ENCODE data around the gene CTCFL. TPM values are rescaled to one million over a fixed set of nuclear protein-coding genes. Genes with fewer than 3 reads are reported as not detected.

CTCFL gene
- total and polyA plus RNA-seq, 2 of the 8 experiments (the other 6 are each of a cell fraction or from before 2014, with no cell fraction given): 0.30 to 0.80 TPM

DNA sequence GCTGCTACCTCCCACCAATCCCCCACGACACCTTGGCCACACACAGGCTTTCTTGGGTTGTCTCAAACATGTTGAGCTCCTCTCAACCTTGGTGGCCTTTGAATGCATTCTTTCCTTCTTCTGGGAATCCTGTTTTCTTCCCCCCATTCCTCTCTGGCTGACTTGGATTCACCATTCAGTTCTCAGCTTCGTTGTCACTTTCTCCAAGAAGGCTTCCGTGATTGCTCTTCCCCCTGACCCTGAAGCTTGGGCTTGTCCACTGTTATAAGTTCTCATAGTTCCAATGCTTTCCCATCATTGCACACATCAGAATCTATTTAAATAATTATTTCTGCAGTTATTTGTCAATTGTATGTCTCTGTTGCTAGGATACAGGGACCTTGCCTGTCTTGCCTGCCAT is 69.6 kb downstream of the CTCFL start:
- POLR2A ChIA-PET (ENCODE audit: partially characterized antibody): interaction anchor here (1.6 to 2.1 kb wide), 2 partner anchors 15 to 16 kb away, joined by 4 to 6 read pairs; no protein-coding TSS in a partner anchor
- no peak for FAIRE-seq
- no peak for TF ChIP-seq EGR1 (IDR thresholded peaks at IDR 0.05; ENCODE audit: borderline replicate concordance, low read depth, low read length)
- no peak for TF ChIP-seq KDM5A (IDR thresholded peaks at IDR 0.05; ENCODE audit: low read length)
- TF ChIP-seq POLR2AphosphoS5 (IDR thresholded peaks at IDR 0.05; ENCODE audit: low read depth, low read length): no peak
- no peak for TF ChIP-seq MAFK (IDR thresholded peaks at IDR 0.05; ENCODE audit: low read depth, low read length)
- TF ChIP-seq ZNF274 (IDR thresholded peaks at IDR 0.05; ENCODE audit: borderline replicate concordance, extremely low read depth, low read length): no peak
- no peak for TF ChIP-seq ASH2L (IDR thresholded peaks at IDR 0.05; ENCODE audit: low read length)

More for the DNA sequence above, 69.6 kb downstream of the CTCFL start:
- H4K20me1 ChIP-seq (replicated peaks in 1 of 2; ENCODE audit: control insufficient read depth in 1 of 2, insufficient read depth in 2 of 2, low read length in 2 of 2): no peaks in the 10 kb centered on the region
- no peak overlapping the region for H3K14ac ChIP-seq (ENCODE audit: insufficient read length)
- no peak overlapping the region for H3K4ac ChIP-seq (replicated peaks; ENCODE audit: insufficient read length, low read depth, low read length)
- CTCF ChIA-PET (ENCODE audit: partially characterized antibody): interaction anchor here (0.7 to 3.1 kb wide), 6 partner anchors 9 to 74 kb away, joined by 3 to 18 read pairs (median 3); no protein-coding TSS in a partner anchor
- no peak overlapping the region for H2BK120ac ChIP-seq (replicated peaks; ENCODE audit: low read depth, low read length)
- H3K56ac ChIP-seq (replicated peaks; ENCODE audit: insufficient read length, low read depth, low read length): no peak overlapping the region
- H3K9ac ChIP-seq (replicated peaks in 1 of 4; ENCODE audit: extremely low read depth in 1 of 4, low read depth in 3 of 4, low read length in 3 of 4): no peak overlapping the region
- no peak overlapping the region for H2BK12ac ChIP-seq (ENCODE audit: low read depth, low read length)
- H3K18ac ChIP-seq (ENCODE audit: extremely low read depth, low read length): no peak overlapping the region
- no peak overlapping the region for H2BK15ac ChIP-seq (ENCODE audit: low read length)
- no peaks in the 10 kb centered on the region for H3K27me3 ChIP-seq (replicated peaks in 1 of 4; ENCODE audit: control insufficient read depth in 3 of 4, extremely low read depth in 1 of 4, insufficient read depth in 3 of 4, low read length in 3 of 4)
- no peak overlapping the region for H2BK20ac ChIP-seq (ENCODE audit: low read length)
- H3K4me3 ChIP-seq (ENCODE audit: extremely low read depth in 1 of 4, insufficient read depth in 2 of 4, low read depth in 3 of 4, low read length in 4 of 4): no peak overlapping the region
- H3K23me2 ChIP-seq (ENCODE audit: low read depth, low read length): no peaks in the 10 kb centered on the region
- H2AFZ ChIP-seq (ENCODE audit: low read length): no peak overlapping the region
- no peaks in the 10 kb centered on the region for H3K79me2 ChIP-seq (ENCODE audit: control insufficient read depth in 1 of 2, insufficient read depth in 2 of 2, low read length in 2 of 2)
- 87% methylated on average over 3 of the region's 3 CpGs; no CpG with 5 or more reads in 1 of the 2 experiments for WGBS, 2 experiments (ENCODE audit: extremely low coverage in 1 of 2, insufficient coverage in 1 of 2, insufficient read length in 1 of 2, insufficient replicate concordance in 2 of 2, low coverage in 1 of 2, low lambda C conversion rate in 2 of 2, missing lambda C conversion rate in 1 of 2)
- no peak overlapping the region for H2BK5ac ChIP-seq (ENCODE audit: low read depth, low read length)
- no peak for DNase-seq (ENCODE audit: low read depth in 1 of 2, low spot score in 2 of 2)
- H3K4me1 ChIP-seq (replicated peaks in 1 of 4; ENCODE audit: control insufficient read depth in 3 of 4, insufficient read depth in 4 of 4, low read length in 3 of 4): peaks cover 0 to 2% (median 0%) of the 10 kb centered on the region in 4 experiments; a peak in 2 of 7 replicates
- H4K5ac ChIP-seq (ENCODE audit: insufficient read length, low read depth, low read length): no peak overlapping the region
- no peak overlapping the region for H2AK5ac ChIP-seq (ENCODE audit: low read depth, low read length)
- H4K91ac ChIP-seq (replicated peaks; ENCODE audit: insufficient read length, low read length): no peak overlapping the region
- H3K4me2 ChIP-seq (ENCODE audit: insufficient read depth in 1 of 2, low read depth in 2 of 2, low read length in 2 of 2): no peak overlapping the region
- H4K8ac ChIP-seq (ENCODE audit: extremely low read depth, insufficient read depth, low read length): no peak overlapping the region
- H3K36me3 ChIP-seq (ENCODE audit: control insufficient read depth in 2 of 4, insufficient read depth in 4 of 4, low read length in 3 of 4): no peaks in the 10 kb centered on the region
- H3K23ac ChIP-seq (ENCODE audit: insufficient read length): no peak overlapping the region
- no peaks in the 10 kb centered on the region for H3K79me1 ChIP-seq (ENCODE audit: low read depth, low read length)
- H3K9me3 ChIP-seq (ENCODE audit: insufficient read depth in 2 of 2, low read depth in 1 of 2, low read length in 1 of 2): no peaks in the 10 kb centered on the region; a peak in 1 of 4 replicates
- H3K27ac ChIP-seq (ENCODE audit: low read depth, low read length): no peak overlapping the region

Data from H1 (cell line).